SK-N-SH (cell line): ENCODE results near the gene EBF3.

Experiments used
- CHD2 ChIP-seq: fragments of 150-350 bp; IDR thresholded peaks from 2 replicates; pipeline ENCODE4 v1.6.1; 2018; ENCODE audit warnings: low read length; ENCODE audit not compliant: partially characterized antibody
- ELF1 ChIP-seq: IDR thresholded peaks from 2 replicates; pipeline ENCODE4 v1.4.0; 2012
- EP300 ChIP-seq, 2 experiments: IDR thresholded peaks; 2 replicates each; pipeline versions ENCODE4 v1.4.0 to v1.6.1; 2012; ENCODE audit warnings: borderline replicate concordance in 1 of 2, low read depth in 1 of 2, low read length in 1 of 2
- EZH2phosphoT487 ChIP-seq: fragments of 200-600 bp; sonication (generic); IDR thresholded peaks from 2 replicates; pipeline ENCODE4 v1.6.1; 2017; ENCODE audit warnings: low read depth, mixed run types, mild to moderate bottlenecking, antibody characterized with exemption, moderate library complexity, borderline replicate concordance
- MXI1 ChIP-seq: IDR thresholded peaks from 2 replicates; pipeline ENCODE4 v1.6.1; 2012; ENCODE audit warnings: mild to moderate bottlenecking, low read depth, low read length, improper control_type of control experiment
- POLR2AphosphoS5 ChIP-seq: IDR thresholded peaks from 2 replicates; pipeline ENCODE4 v1.6.1; 2012; ENCODE audit warnings: low read depth, low read length
- RAD21 ChIP-seq: IDR thresholded peaks from 2 replicates; pipeline ENCODE4 v1.6.1; 2012; ENCODE audit warnings: mild to moderate bottlenecking, low read length
- RFX5 ChIP-seq: IDR thresholded peaks from 2 replicates; pipeline ENCODE4 v1.6.1; 2012; ENCODE audit warnings: mild to moderate bottlenecking, improper control_type of control experiment, low read length
- SMC3 ChIP-seq: IDR thresholded peaks from 2 replicates; pipeline ENCODE4 v1.6.1; 2012; ENCODE audit warnings: low read depth, low read length, improper control_type of control experiment
- TCF12 ChIP-seq: IDR thresholded peaks from 2 replicates; pipeline ENCODE4 v1.4.0; 2012
- TEAD4 ChIP-seq: IDR thresholded peaks from 2 replicates; pipeline ENCODE4 v1.4.0; 2012; ENCODE audit warnings: mild to moderate bottlenecking, borderline replicate concordance; ENCODE audit not compliant: insufficient read depth
- USF2 ChIP-seq: fragments of 150-350 bp; IDR thresholded peaks from 2 replicates; pipeline ENCODE4 v1.6.1; 2017; ENCODE audit warnings: antibody characterized with exemption, low read length, low read depth, borderline replicate concordance
- TF ChIP-seq, protein P1 (sequence below): fragments of 200-600 bp; sonication (generic); IDR thresholded peaks from 2 replicates; pipeline ENCODE4 v1.6.1; 2017; ENCODE audit warnings: antibody characterized with exemption, mild to moderate bottlenecking, moderate library complexity
- TF ChIP-seq, protein P2 (sequence below): IDR thresholded peaks from 2 replicates; pipeline ENCODE4 v1.4.0; 2012; ENCODE audit warnings: low read depth

- TF ChIP-seq POLR2AphosphoS5 (no peak), RAD21 (no peak), MXI1 (no peak), ELF1 (no peak), TEAD4 (no peak), TCF12 (no peak), CHD2 (no peak), RFX5 (no peak), SMC3 (no peak), USF2 (no peak), EZH2phosphoT487 (no peak), EP300 (IDR thresholded peaks at IDR 0.05; ENCODE audit: borderline replicate concordance in 1 of 2, low read depth in 1 of 2, low read length in 1 of 2) (no peak)
- TF ChIP-seq, protein P1, sequence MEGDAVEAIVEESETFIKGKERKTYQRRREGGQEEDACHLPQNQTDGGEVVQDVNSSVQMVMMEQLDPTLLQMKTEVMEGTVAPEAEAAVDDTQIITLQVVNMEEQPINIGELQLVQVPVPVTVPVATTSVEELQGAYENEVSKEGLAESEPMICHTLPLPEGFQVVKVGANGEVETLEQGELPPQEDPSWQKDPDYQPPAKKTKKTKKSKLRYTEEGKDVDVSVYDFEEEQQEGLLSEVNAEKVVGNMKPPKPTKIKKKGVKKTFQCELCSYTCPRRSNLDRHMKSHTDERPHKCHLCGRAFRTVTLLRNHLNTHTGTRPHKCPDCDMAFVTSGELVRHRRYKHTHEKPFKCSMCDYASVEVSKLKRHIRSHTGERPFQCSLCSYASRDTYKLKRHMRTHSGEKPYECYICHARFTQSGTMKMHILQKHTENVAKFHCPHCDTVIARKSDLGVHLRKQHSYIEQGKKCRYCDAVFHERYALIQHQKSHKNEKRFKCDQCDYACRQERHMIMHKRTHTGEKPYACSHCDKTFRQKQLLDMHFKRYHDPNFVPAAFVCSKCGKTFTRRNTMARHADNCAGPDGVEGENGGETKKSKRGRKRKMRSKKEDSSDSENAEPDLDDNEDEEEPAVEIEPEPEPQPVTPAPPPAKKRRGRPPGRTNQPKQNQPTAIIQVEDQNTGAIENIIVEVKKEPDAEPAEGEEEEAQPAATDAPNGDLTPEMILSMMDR = no peak
- TF ChIP-seq, protein P2, sequence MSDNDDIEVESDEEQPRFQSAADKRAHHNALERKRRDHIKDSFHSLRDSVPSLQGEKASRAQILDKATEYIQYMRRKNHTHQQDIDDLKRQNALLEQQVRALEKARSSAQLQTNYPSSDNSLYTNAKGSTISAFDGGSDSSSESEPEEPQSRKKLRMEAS = no peak
These were observed 53.2 kb downstream of the EBF3 start for GRCh38 chr10:129910861-129911260.
